Gastroesophageal sphincter (tissue), 4 donors: ENCODE results near the gene OR4M1. TPM values are rescaled to one million over a fixed set of nuclear protein-coding genes. Genes with fewer than 3 reads are reported as not detected.
"Not testable (repeated sequence)": the region's sequence is repeated elsewhere in the genome, so short reads cannot be mapped to it uniquely, and the experiment has no call there.

Experiments
- ATAC-seq: fragments of 150-250 bp; one replicate; pipeline ENCODE4 v1.9.1; 2016; ENCODE audit warnings: mild to moderate bottlenecking, moderate library complexity
- H3K27ac ChIP-seq, 4 donors: fragments of 200-600 bp; sonication (generic) in 3 of 4; 1 replicate in 3 of 4; 2 replicates in 1 of 4; pipeline ENCODE4 v1.5.1; 2016 to 2019
- H3K27me3 ChIP-seq: fragments of 200-600 bp; sonication (generic); one replicate; pipeline ENCODE4 v1.5.1; 2019
- H3K36me3 ChIP-seq, 2 donors: fragments of 200-600 bp; sonication (generic); one replicate each; pipeline ENCODE4 v1.5.1; 2019; ENCODE audit warnings: control low read depth in 1 of 2
- H3K4me1 ChIP-seq, 3 donors: fragments of 200-600 bp; sonication (generic); 1 replicate in 2 of 3; 2 replicates in 1 of 3; pipeline ENCODE4 v1.5.1; 2016 to 2019; ENCODE audit warnings: control low read depth in 2 of 3
- H3K4me3 ChIP-seq, 2 donors: fragments of 200-600 bp; sonication (generic); one replicate each; pipeline ENCODE4 v1.5.1; 2019; ENCODE audit warnings: mild to moderate bottlenecking in 1 of 2, moderate library complexity in 1 of 2
- H3K9me3 ChIP-seq, 3 donors: fragments of 200-600 bp; sonication (generic); one replicate each; pipeline ENCODE4 v1.5.1; 2017 to 2019; ENCODE audit warnings: control low read depth in 2 of 3
- CTCF ChIP-seq, 4 experiments: fragments of 200-600 bp in 2 of 4; fragments of 450-650 bp in 2 of 4; sonication (generic) in 1 of 4; IDR thresholded peaks; one replicate each; pipeline ENCODE4 v1.5.1; 2017 to 2019; ENCODE audit warnings: antibody characterized with exemption in 4 of 4, mild to moderate bottlenecking in 2 of 4, moderate library complexity in 2 of 4
- EP300 ChIP-seq: sonication (generic); formaldehyde crosslinking; IDR thresholded peaks from one replicate; pipeline ENCODE4 v1.6.1; 2017; ENCODE audit warnings: antibody characterized with exemption, mild to moderate bottlenecking
- POLR2A ChIP-seq, 2 donors: fragments of 450-650 bp; IDR thresholded peaks; one replicate each; pipeline ENCODE4 v1.6.1; 2017; ENCODE audit warnings: antibody characterized with exemption in 2 of 2, mild to moderate bottlenecking in 2 of 2, moderate library complexity in 1 of 2
- POLR2AphosphoS5 ChIP-seq: sonication (generic); formaldehyde crosslinking; IDR thresholded peaks from one replicate; pipeline ENCODE4 v1.6.1; 2017; ENCODE audit warnings: antibody characterized with exemption
- WGBS, 2 donors: methylation state at CpG; one replicate each; pipeline ENCODE4 v1.1.5; 2018; ENCODE audit warnings: low coverage in 1 of 2; 5-methylcytosine and 5-hydroxymethylcytosine counted together
- total RNA-seq, 4 donors: library from RNA; depleted of rRNA; stranded (reverse); fragments of >200 nt; gene quantifications; one replicate each; pipeline ENCODE4 v1.1.0, GENCODE V29; 2016

The OR4M1 gene
- total RNA-seq, 4 donors from 2014 or later: 0.15 TPM; not detected in 3

DNA sequence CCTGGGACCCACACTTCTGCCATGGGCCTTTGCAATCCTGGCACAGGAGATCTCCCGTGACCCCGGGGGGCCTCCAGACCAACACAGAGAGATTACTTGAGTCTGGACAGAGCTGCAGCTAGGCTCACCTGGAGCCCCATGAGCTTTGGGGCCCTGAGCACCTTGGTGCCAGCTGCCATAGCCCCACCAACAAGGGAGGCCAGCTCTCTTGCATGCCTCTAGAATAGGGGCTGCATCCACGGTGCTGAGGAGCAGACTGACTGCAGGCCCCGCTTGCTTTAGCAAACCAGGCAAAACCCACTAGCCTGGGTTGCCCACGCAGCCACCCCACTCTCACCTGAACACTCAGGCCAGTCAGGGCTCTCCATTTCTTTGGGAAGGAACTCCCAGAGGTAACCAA, 26.6 kb downstream of the OR4M1 start:
- Histone ChIP-seq H3K27me3 (no peaks in the 10 kb centered on the region), H3K4me3 (no peak overlapping the region), H3K9me3 (peaks cover 0 to 20% (median 0%) of the 10 kb centered on the region in 3 donors), H3K4me1 (no peaks in the 10 kb centered on the region), H3K36me3 (no peaks in the 10 kb centered on the region), H3K27ac (no peak overlapping the region)
- TF ChIP-seq POLR2AphosphoS5 (no peak), POLR2A (IDR thresholded peaks at IDR 0.05) (no peak), EP300 (no peak), CTCF (IDR thresholded peaks at IDR 0.05) (no peak)
- ATAC-seq: no peak
- no CpG with 5 or more reads among the region's 5 CpGs for WGBS, 2 donors

DNA sequence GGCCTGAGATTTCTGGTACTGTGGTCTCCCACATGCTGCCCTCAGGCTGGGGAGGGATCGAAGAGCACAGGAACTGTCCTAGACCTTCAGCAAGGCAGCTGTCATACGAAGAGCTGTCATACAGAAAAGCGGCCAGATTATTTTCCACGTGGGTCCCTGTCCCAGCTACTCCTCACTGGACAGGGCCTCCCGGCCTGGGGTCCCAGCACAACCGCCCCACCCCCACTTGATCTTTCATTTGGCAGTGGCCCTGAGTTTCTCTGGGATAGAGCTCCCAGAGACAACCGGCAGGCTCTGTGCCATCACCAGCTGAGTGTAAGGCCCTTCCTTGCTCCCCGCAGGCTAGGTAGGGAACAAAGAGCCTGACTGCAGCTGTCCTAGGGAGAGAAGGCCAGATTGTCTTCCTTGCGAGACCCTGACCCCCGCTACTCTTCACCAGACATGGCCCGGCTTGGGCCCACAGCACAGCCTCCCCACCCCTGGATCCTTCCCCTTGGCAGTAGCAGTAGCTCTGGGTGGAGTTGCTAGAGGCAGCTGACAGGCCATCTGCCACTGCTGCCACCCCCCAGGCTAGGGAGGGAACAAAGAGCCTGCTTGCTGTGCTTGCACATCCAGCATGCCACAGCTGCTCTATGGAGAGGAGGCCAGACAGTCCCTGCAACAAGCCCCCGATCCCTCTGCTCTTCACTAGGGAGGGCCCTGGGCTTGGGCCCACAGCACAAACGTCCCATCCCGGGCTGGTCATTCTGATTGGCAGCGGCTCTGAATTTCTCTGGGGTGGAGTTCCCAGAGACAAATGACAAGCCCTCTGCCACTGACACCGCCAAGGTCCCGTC, 27.2 kb downstream of the OR4M1 start:
- TF ChIP-seq EP300 (no peak), CTCF (IDR thresholded peaks at IDR 0.05) (no peak), POLR2A (IDR thresholded peaks at IDR 0.05) (no peak), POLR2AphosphoS5 (no peak)
- Histone ChIP-seq H3K4me3 (no peak overlapping the region), H3K9me3 (peaks cover 0 to 20% (median 0%) of the 10 kb centered on the region in 3 donors), H3K27me3 (no peaks in the 10 kb centered on the region), H3K4me1 (no peaks in the 10 kb centered on the region), H3K36me3 (no peaks in the 10 kb centered on the region), H3K27ac (no peak overlapping the region)
- ATAC-seq: no peak
- 20 to 90% methylated on average over 1 to 2 of the region's 17 CpGs for WGBS, 2 donors

GRCh38 chr14:19801118-19801464, 27.8 kb downstream of the OR4M1 start:
- Histone ChIP-seq H3K4me3 (no peak overlapping the region), H3K9me3 (peaks cover 0 to 20% (median 0%) of the 10 kb centered on the region in 3 donors), H3K27ac (no peak overlapping the region), H3K36me3 (no peaks in the 10 kb centered on the region), H3K27me3 (no peaks in the 10 kb centered on the region), H3K4me1 (no peaks in the 10 kb centered on the region)
- 61% methylated on average over 3 of the region's 13 CpGs; no CpG with 5 or more reads in 1 of the 2 donors for WGBS, 2 donors
- ATAC-seq: no peak
- TF ChIP-seq EP300 (no peak), POLR2A (IDR thresholded peaks at IDR 0.05) (no peak), CTCF (IDR thresholded peaks at IDR 0.05) (no peak), POLR2AphosphoS5 (no peak)

DNA sequence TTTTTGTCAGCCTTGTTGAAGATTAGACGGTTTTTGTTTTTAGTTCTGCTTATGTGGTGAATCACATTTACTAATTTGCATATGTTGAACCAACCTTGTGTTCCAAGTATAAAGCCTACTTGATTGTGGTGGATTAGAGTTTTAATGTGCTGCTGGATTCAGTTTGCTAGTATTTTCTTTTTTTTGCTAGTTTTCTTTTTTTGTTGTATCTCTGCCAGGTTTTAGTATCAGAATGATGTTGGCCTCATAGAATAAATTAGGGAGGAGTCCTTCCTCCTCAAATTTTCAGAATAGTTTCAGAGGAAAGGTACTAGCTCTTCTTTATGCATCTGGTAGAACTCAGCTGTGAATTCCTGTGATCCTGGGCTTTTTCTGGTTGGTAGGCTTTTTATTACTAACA, 30.2 kb downstream of the OR4M1 start, which contains the start of gene OR4N2:
OR4N2 (plus strand) TSS at position 301 of the 400 bp plus-strand sequence. CDS start 23,679 bp downstream, outside the sequence.
- not testable (repeated sequence) for H3K27ac ChIP-seq

GRCh38 chr14:19813171-19813920, 40.0 kb downstream of the OR4M1 start:
- ATAC-seq, H3K36me3 ChIP-seq, H3K4me1 ChIP-seq, H3K27ac ChIP-seq, H3K27me3 ChIP-seq, H3K4me3 ChIP-seq: not testable (repeated sequence)
- peaks cover 0 to 24% (median 0%) of the 10 kb centered on the region in 3 donors for H3K9me3 ChIP-seq
- 33 to 38% methylated on average over 2 to 4 of the region's 4 CpGs for whole genome bisulfite sequencing, 2 donors

More for the DNA sequence above, 30.2 kb downstream of the OR4M1 start, which contains the start of gene OR4N2:
- H3K4me1 ChIP-seq, ATAC-seq, H3K27me3 ChIP-seq, H3K36me3 ChIP-seq, H3K4me3 ChIP-seq: not testable (repeated sequence)
- 75% methylated on average over 1 of the region's 1 CpG; no CpG with 5 or more reads in 1 of the 2 donors for WGBS, 2 donors
- peaks cover 0 to 20% (median 0%) of the 10 kb centered on the region in 3 donors for H3K9me3 ChIP-seq

DNA sequence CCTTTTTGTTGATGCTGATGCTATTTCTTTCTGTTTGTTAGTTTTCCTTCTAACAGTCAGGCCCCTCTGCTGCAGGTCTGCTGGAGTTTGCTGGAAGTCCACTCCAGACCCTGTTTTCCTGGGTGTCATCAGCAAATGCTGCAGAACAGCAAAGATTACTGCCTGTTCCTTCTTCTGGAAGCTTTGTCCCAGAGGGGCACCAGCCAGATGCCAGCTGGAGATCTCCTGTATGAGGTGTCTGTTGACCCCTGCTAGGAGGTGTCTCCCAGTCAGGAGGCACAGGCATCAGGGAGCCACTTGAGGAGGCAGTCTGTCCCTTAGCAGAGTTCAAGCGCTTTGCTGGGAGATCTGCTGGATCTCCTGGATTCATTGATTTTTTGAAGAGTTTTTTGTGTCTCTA, 46.6 kb downstream of the OR4M1 start:
- 17 to 56% methylated on average over 1 of the region's 1 CpG for WGBS, 2 donors
- peaks cover 0 to 33% (median 0%) of the 10 kb centered on the region in 3 donors for H3K9me3 ChIP-seq
- not testable (repeated sequence) for ATAC-seq, H3K36me3 ChIP-seq, H3K27ac ChIP-seq, H3K4me3 ChIP-seq, H3K27me3 ChIP-seq, H3K4me1 ChIP-seq

GRCh38 chr14:19821016-19821415, 47.7 kb downstream of the OR4M1 start:
- not testable (repeated sequence) for H3K27me3 ChIP-seq, ATAC-seq, H3K36me3 ChIP-seq, H3K4me1 ChIP-seq, H3K4me3 ChIP-seq, H3K27ac ChIP-seq
- H3K9me3 ChIP-seq: peaks cover 0 to 33% (median 0%) of the 10 kb centered on the region in 3 donors
- 47 to 65% methylated on average over 2 of the region's 6 CpGs for WGBS, 2 donors
